GM21360 (cell line): ENCODE results near the gene C5AR2.
"Not testable (repeated sequence)": the region's sequence is repeated elsewhere in the genome, so short reads cannot be mapped to it uniquely, and the experiment has no call there.

Source experiments
- ATAC-seq: cut with Tn5 transposase; IDR thresholded peaks from one replicate; pipeline ENCODE4 v1.9.1; 2021; ENCODE audit warnings: mild to moderate bottlenecking, moderate library complexity; ENCODE audit not compliant: unreplicated experiment

C5AR2 gene

GRCh38 chr19:47384533-47384932, 52.6 kb downstream of the C5AR2 start:
- ATAC-seq = not testable (repeated sequence)

- not testable (repeated sequence) for ATAC-seq
Observed at GRCh38 chr19:47386582-47386981, 54.6 kb downstream of the C5AR2 start.

GRCh38 chr19:47387623-47388022, 55.6 kb downstream of the C5AR2 start:
- ATAC-seq = not testable (repeated sequence)

GRCh38 chr19:47388721-47389120, 56.7 kb downstream of the C5AR2 start:
- not testable (repeated sequence) for ATAC-seq

- no peak for ATAC-seq
Observed at GRCh38 chr19:47389150-47389556, 57.2 kb downstream of the C5AR2 start.

GRCh38 chr19:47390533-47391488, 58.8 kb downstream of the C5AR2 start:
- no peak for ATAC-seq

GRCh38 chr19:47391510-47392223, 59.7 kb downstream of the C5AR2 start:
- no peak for ATAC-seq
